SK-N-SH (cell line): ENCODE results near the gene TM7SF2. TPM values are rescaled to one million over a fixed set of nuclear protein-coding genes. Genes with fewer than 3 reads are reported as not detected.

Experiments used
- CTCF ChIA-PET: fragments of 300-600, 350-600 bp; formaldehyde crosslinking; extraction: SDS; loops from one replicate; lab custom pipeline; 2021; lab: Yijun Ruan, JAX
- POLR2A ChIA-PET: fragments of 350-600 bp; sonication (Branson Sonifier 250); formaldehyde crosslinking; extraction: SDS; loops from one replicate; lab custom pipeline; 2020; ENCODE audit warnings: antibody characterized with exemption, inconsistent platforms; lab: Yijun Ruan, JAX
- DNase-seq: peaks from one replicate; pipeline ENCODE4 v3.0.0; 2012
- H2AFZ ChIP-seq: fragments of 200-600 bp; sonication (generic); 2 replicates; pipeline ENCODE4 v1.8.1; 2016; ENCODE audit warnings: antibody characterized with exemption, mild to moderate bottlenecking, low read depth
- H3F3A ChIP-seq: fragments of 200-600 bp; sonication (generic); replicated peaks from 2 replicates; pipeline ENCODE3; 2016; ENCODE audit warnings: antibody characterized with exemption, mild to moderate bottlenecking; ENCODE audit not compliant: insufficient read depth
- H3K27ac ChIP-seq, 2 experiments: fragments of 200-500 bp in 1 of 2; fragments of 200-600 bp in 1 of 2; sonication (Bioruptor generic) in 1 of 2; sonication (generic), shearing (Covaris generic) in 1 of 2; 2 replicates each; pipeline versions ENCODE4 v1.5.1 to v1.6.1; 2014 to 2016; ENCODE audit warnings: low read depth in 2 of 2, inconsistent platforms in 1 of 2, low read length in 1 of 2, mild to moderate bottlenecking in 1 of 2, mixed read lengths in 1 of 2
- H3K27me3 ChIP-seq: fragments of 200-600 bp; sonication (generic), shearing (Covaris generic); 2 replicates; pipeline ENCODE4 v1.6.1; 2016; ENCODE audit warnings: mixed run types; ENCODE audit not compliant: insufficient read depth
- H3K36me3 ChIP-seq, 2 experiments: fragments of 200-500 bp in 1 of 2; fragments of 200-600 bp in 1 of 2; sonication (Bioruptor generic) in 1 of 2; sonication (generic) in 1 of 2; replicated peaks in 1 of 2; 2 replicates each; pipeline versions ENCODE3 to v1.5.1; 2014 to 2016; ENCODE audit warnings: low read length in 1 of 2, mild to moderate bottlenecking in 1 of 2; ENCODE audit not compliant: insufficient read depth in 2 of 2, control insufficient read depth in 1 of 2
- H3K4me1 ChIP-seq, 2 experiments: fragments of 200-500 bp in 1 of 2; fragments of 200-600 bp in 1 of 2; sonication (Bioruptor generic) in 1 of 2; sonication (generic), shearing (Covaris generic) in 1 of 2; 2 replicates each; pipeline versions ENCODE4 v1.5.1 to v1.6.1; 2014 to 2016; ENCODE audit warnings: low read depth in 1 of 2, low read length in 1 of 2, mixed run types in 1 of 2; ENCODE audit not compliant: insufficient read depth in 2 of 2, control insufficient read depth in 1 of 2
- H3K4me2 ChIP-seq: fragments of 200-600 bp; sonication (generic), shearing (Covaris generic); 2 replicates; pipeline ENCODE4 v1.6.1; 2017; ENCODE audit warnings: mixed run types
- H3K4me3 ChIP-seq, 2 experiments: fragments of 200-500 bp in 1 of 2; fragments of 200-600 bp in 1 of 2; sonication (Bioruptor generic) in 1 of 2; sonication (generic), shearing (Covaris generic) in 1 of 2; 2 replicates each; pipeline versions ENCODE4 v1.5.1 to v1.8.1; 2014 to 2016; ENCODE audit warnings: low read depth in 2 of 2, inconsistent platforms in 1 of 2, low read length in 1 of 2, mild to moderate bottlenecking in 1 of 2, mixed read lengths in 1 of 2, moderate library complexity in 1 of 2
- H3K79me2 ChIP-seq: fragments of 200-600 bp; sonication (generic); 2 replicates; pipeline ENCODE4 v1.8.1; 2017; ENCODE audit warnings: mild to moderate bottlenecking; ENCODE audit not compliant: insufficient read depth
- H3K9ac ChIP-seq: fragments of 200-600 bp; sonication (generic); 2 replicates; pipeline ENCODE4 v1.6.1; 2017; ENCODE audit warnings: mixed run types
- H3K9me2 ChIP-seq: fragments of 200-600 bp; sonication (generic); 2 replicates; pipeline ENCODE4 v1.6.1; 2017; ENCODE audit warnings: mixed run types
- H3K9me3 ChIP-seq: fragments of 200-600 bp; sonication (generic); 2 replicates; pipeline ENCODE4 v1.6.1; 2017; ENCODE audit warnings: mixed run types, mild to moderate bottlenecking, moderate library complexity
- H4K20me1 ChIP-seq: fragments of 200-600 bp; sonication (generic); 2 replicates; pipeline ENCODE4 v1.6.1; 2017; ENCODE audit warnings: mild to moderate bottlenecking, mixed run types; ENCODE audit not compliant: insufficient read depth
- EP300 ChIP-seq, 2 experiments: IDR thresholded peaks; 2 replicates each; pipeline versions ENCODE4 v1.4.0 to v1.6.1; 2012; ENCODE audit warnings: borderline replicate concordance in 1 of 2, low read depth in 1 of 2, low read length in 1 of 2
- FOXJ3 ChIP-seq: sonication (generic); formaldehyde crosslinking; IDR thresholded peaks from 2 replicates; pipeline ENCODE4 v1.5.1; 2020; ENCODE audit warnings: mild to moderate bottlenecking, missing genetic modification reagents
- GATA2 ChIP-seq: sonication (generic); formaldehyde crosslinking; IDR thresholded peaks from 2 replicates; pipeline ENCODE4 v1.5.0; 2020; ENCODE audit warnings: mild to moderate bottlenecking, missing genetic modification reagents
- JUND ChIP-seq: IDR thresholded peaks from 2 replicates; pipeline ENCODE4 v1.4.0; 2012
- MEF2A ChIP-seq: IDR thresholded peaks from 2 replicates; pipeline ENCODE4 v1.4.0; 2012; ENCODE audit warnings: low read depth, borderline replicate concordance
- MXI1 ChIP-seq: IDR thresholded peaks from 2 replicates; pipeline ENCODE4 v1.6.1; 2012; ENCODE audit warnings: mild to moderate bottlenecking, low read depth, low read length, improper control_type of control experiment
- NRF1 ChIP-seq: IDR thresholded peaks from 2 replicates; pipeline ENCODE4 v1.6.1; 2012; ENCODE audit warnings: low read depth, mild to moderate bottlenecking, low read length
- RAD21 ChIP-seq: IDR thresholded peaks from 2 replicates; pipeline ENCODE4 v1.6.1; 2012; ENCODE audit warnings: mild to moderate bottlenecking, low read length
- RFX5 ChIP-seq: IDR thresholded peaks from 2 replicates; pipeline ENCODE4 v1.6.1; 2012; ENCODE audit warnings: mild to moderate bottlenecking, improper control_type of control experiment, low read length
- RXRA ChIP-seq: IDR thresholded peaks from 2 replicates; pipeline ENCODE4 v1.4.0; 2012; ENCODE audit warnings: low read depth, mild to moderate bottlenecking, borderline replicate concordance
- TAF1 ChIP-seq: IDR thresholded peaks from 2 replicates; pipeline ENCODE4 v1.6.1; 2012; ENCODE audit warnings: low read depth, mild to moderate bottlenecking, low read length, moderate library complexity, borderline replicate concordance
- TEAD4 ChIP-seq: IDR thresholded peaks from 2 replicates; pipeline ENCODE4 v1.4.0; 2012; ENCODE audit warnings: mild to moderate bottlenecking, borderline replicate concordance; ENCODE audit not compliant: insufficient read depth
- WGBS: methylation state at CpG from one replicate; pipeline ENCODE4 v1.1.6; 2017; ENCODE audit warnings: low lambda C conversion rate; 5-methylcytosine and 5-hydroxymethylcytosine counted together
- polyA plus RNA-seq, 3 experiments: library from polyadenylated mRNA; depleted of rRNA; stranded (reverse); fragments of >200 nt; gene quantifications; 2 replicates each; pipeline ENCODE4 v1.2.3, GENCODE V29; 2012
- TF ChIP-seq, protein P1 (sequence below): fragments of 150-350 bp; IDR thresholded peaks from 2 replicates; pipeline ENCODE4 v1.6.1; 2016; ENCODE audit warnings: mild to moderate bottlenecking, low read depth, low read length
- TF ChIP-seq, protein P2 (sequence below): IDR thresholded peaks from 2 replicates; pipeline ENCODE4; 2012
- TF ChIP-seq, protein P3 (sequence below): IDR thresholded peaks from 2 replicates; pipeline ENCODE4 v1.4.0; 2012; ENCODE audit warnings: low read depth, borderline replicate concordance
- TF ChIP-seq, protein P4 (sequence below): IDR thresholded peaks from 2 replicates; pipeline ENCODE4 v1.4.0; 2012; ENCODE audit warnings: low read depth, borderline replicate concordance

Gene TM7SF2
- polyA plus RNA-seq, 1 of the 3 experiments (the other 2 are of a cell fraction), result 87.8 TPM

DNA sequence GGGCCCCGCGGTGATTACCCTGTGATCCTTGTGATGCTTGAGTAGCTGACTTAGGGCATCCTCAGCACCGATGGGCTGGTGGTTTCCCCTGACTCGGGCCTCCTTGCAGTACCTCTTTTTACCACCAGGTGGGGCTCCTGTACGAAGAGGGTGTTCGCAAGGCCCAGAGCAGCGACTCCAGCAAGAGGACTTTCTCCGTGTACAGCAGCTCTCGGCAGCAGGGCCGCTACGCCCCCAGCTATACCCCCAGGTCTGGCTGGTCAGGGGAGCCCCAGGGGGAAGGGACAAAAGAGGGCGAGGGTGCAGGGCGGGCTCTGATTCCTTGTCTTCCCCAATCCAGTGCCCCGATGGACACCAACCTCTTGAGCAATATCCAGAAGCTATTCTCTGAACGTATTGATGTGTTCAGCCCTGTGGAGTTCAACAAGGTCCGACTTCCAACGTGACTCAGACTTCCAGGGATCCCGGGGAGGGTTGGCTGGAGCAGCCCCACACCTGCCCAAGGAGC lies 1.3 kb upstream of the TM7SF2 start (continued):
- TF ChIP-seq NRF1, result no peak

DNA sequence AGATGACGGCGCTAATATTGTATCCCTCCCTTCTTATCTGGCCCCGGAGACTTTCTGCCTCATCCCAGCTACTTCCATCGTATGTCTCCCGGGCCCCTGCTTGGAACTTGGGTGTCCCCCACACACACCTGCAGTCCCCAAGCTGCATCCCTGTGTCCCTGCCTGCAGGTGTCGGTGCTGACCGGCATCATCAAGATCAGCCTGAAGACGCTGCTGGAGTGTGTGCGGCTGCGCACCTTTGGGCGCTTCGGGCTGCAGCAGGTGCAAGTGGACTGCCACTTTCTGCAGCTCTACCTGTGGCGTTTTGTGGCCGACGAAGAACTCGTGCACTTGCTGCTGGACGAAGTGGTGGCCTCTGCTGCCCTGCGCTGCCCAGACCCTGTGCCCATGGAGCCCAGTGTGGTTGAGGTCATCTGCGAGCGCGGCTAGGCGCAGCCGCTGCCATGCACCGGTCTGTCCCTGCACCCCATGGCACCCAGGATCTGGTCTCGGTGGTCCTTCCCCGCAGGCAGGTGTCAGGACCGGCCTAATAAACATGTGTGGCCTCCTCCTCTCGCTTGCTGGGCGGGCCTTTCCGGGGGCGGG lies 421 bp upstream of the TM7SF2 start:
- peaks cover 12% of the 10 kb centered on the region for H3K79me2 ChIP-seq
- peaks cover 6% of the 10 kb centered on the region; the same call in 1 of the 2 replicates for H4K20me1 ChIP-seq
- WGBS, result 84% methylated on average over 18 of the region's 31 CpGs
- H3K27me3 ChIP-seq, result no peaks in the 10 kb centered on the region
- DNase-seq, result no peak
- H3K9ac ChIP-seq, result no peak overlapping the region
- H3K27ac ChIP-seq, result peak overlapping the region in 1 of 2 experiments; percentile 8; a peak in 1 of 4 replicates
- TF ChIP-seq MXI1, result peak; percentile 80; the same call in 1 of the 2 replicates
- TF ChIP-seq JUND, result no peak
- no peaks in the 10 kb centered on the region for H3K9me2 ChIP-seq
- H3K4me2 ChIP-seq, result peak overlapping the region; percentile 93; the same call in 1 of the 2 replicates
- ChIA-PET CTCF (interaction anchor here (0.6 to 6.1 kb wide), 29 partner anchors 10 to 322 kb away, joined by 3 to 150 read pairs (median 3); partner anchors contain the start of genes ARL2, CAPN1, FAU and MRPL49), POLR2A (interaction anchor here (0.6 to 4.1 kb wide), 12 partner anchors 8 to 230 kb away, joined by 3 to 27 read pairs (median 6); partner anchors contain the start of genes FAU, MRPL49 and VPS51)
- no peak overlapping the region for H2AFZ ChIP-seq
- H3K36me3 ChIP-seq, result peaks cover 6 to 31% of the 10 kb centered on the region in 2 experiments
- no peak overlapping the region for H3K4me3 ChIP-seq
- H3K9me3 ChIP-seq, result no peaks in the 10 kb centered on the region
- peaks cover 9 to 46% of the 10 kb centered on the region in 2 experiments; a peak in 3 of 4 replicates for H3K4me1 ChIP-seq
- H3F3A ChIP-seq, result peaks cover 13% of the 10 kb centered on the region

DNA sequence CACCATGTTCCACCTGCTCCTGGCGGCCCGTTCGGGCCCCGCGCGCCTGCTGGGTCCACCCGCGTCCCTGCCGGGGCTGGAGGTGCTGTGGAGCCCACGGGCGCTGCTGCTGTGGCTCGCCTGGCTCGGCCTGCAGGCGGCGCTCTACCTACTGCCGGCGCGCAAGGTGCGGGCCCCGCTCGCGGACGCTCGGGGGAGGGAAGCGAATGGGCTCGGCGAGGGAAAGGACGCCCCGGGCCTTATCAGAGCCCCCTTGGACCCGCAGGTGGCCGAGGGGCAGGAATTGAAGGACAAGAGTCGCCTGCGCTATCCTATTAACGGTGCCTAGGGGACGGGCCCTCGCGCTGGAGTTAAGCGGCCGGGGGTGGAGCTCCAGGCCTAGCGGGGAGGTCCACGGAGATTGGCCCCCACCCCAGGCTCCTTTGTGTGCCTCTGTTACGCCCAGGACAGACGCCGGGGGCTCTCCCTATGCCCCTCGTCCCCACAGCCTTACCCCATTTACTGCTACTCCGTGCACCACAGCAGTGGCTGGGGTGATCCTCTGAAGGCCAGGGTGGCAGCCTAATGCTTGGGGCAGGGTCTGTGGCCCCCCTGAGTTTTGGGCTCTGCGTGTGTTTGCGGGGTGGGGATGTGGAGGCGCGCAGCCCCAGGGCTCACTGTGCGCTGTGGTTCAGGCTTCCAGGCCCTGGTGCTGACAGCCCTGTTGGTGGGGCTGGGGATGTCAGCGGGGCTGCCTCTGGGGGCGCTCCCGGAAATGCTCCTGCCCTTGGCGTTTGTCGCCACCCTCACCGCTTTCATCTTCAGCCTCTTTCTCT lies 1.1 kb downstream of the TM7SF2 start:
- WGBS, result 5% methylated on average over 27 of the region's 57 CpGs
- peaks cover 14 to 52% of the 10 kb centered on the region in 2 experiments; a peak in 3 of 4 replicates for H3K4me1 ChIP-seq
- H2AFZ ChIP-seq, result no peak overlapping the region
- H3K9ac ChIP-seq, result no peak overlapping the region; the same call in 1 of the 2 replicates
- no peaks in the 10 kb centered on the region for H3K27me3 ChIP-seq
- peaks cover 20% of the 10 kb centered on the region for H3K79me2 ChIP-seq
- H3K36me3 ChIP-seq, result peaks cover 7 to 28% of the 10 kb centered on the region in 2 experiments
- POLR2A ChIA-PET, result interaction anchor here (0.7 to 4.1 kb wide), 9 partner anchors 9 to 189 kb away, joined by 3 to 27 read pairs (median 5); partner anchors contain the start of genes ARL2, FAU and MRPL49
- no peaks in the 10 kb centered on the region for H3K9me3 ChIP-seq
- peaks cover 6% of the 10 kb centered on the region; the same call in 1 of the 2 replicates for H4K20me1 ChIP-seq
- CTCF ChIA-PET, result interaction anchor here (0.6 to 6.1 kb wide), 41 partner anchors 8 to 800 kb away, joined by 3 to 150 read pairs (median 3); partner anchors contain the start of genes ARL2, CAPN1, FAU and MRPL49
- peak; percentile 85 for DNase-seq
- peak overlapping the region; percentile 64 to 83 for H3K4me3 ChIP-seq
- no peaks in the 10 kb centered on the region for H3K9me2 ChIP-seq
- H3K27ac ChIP-seq, result peak overlapping the region in 1 of 2 experiments; percentile 89; a peak in 2 of 4 replicates
- H3K4me2 ChIP-seq, result peak overlapping the region; percentile 93
- H3F3A ChIP-seq, result peaks cover 13% of the 10 kb centered on the region
- TF ChIP-seq, protein P1, sequence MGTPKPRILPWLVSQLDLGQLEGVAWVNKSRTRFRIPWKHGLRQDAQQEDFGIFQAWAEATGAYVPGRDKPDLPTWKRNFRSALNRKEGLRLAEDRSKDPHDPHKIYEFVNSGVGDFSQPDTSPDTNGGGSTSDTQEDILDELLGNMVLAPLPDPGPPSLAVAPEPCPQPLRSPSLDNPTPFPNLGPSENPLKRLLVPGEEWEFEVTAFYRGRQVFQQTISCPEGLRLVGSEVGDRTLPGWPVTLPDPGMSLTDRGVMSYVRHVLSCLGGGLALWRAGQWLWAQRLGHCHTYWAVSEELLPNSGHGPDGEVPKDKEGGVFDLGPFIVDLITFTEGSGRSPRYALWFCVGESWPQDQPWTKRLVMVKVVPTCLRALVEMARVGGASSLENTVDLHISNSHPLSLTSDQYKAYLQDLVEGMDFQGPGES, result no peak
- TF ChIP-seq, protein P2, sequence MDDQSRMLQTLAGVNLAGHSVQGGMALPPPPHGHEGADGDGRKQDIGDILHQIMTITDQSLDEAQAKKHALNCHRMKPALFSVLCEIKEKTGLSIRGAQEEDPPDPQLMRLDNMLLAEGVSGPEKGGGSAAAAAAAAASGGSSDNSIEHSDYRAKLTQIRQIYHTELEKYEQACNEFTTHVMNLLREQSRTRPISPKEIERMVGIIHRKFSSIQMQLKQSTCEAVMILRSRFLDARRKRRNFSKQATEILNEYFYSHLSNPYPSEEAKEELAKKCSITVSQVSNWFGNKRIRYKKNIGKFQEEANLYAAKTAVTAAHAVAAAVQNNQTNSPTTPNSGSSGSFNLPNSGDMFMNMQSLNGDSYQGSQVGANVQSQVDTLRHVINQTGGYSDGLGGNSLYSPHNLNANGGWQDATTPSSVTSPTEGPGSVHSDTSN, result peak; percentile 60
- TF ChIP-seq RXRA (no peak), TEAD4 (no peak), RAD21 (no peak), RFX5 (no peak), NRF1 (no peak), MEF2A (no peak), FOXJ3 (CRISPR knock-in tag) (no peak), GATA2 (CRISPR knock-in tag) (no peak), EP300 (IDR thresholded peaks at IDR 0.05; ENCODE audit: borderline replicate concordance in 1 of 2, low read depth in 1 of 2, low read length in 1 of 2) (no peak), TAF1 (peak; percentile 20; the same call in 1 of the 2 replicates)
- TF ChIP-seq, protein P3, sequence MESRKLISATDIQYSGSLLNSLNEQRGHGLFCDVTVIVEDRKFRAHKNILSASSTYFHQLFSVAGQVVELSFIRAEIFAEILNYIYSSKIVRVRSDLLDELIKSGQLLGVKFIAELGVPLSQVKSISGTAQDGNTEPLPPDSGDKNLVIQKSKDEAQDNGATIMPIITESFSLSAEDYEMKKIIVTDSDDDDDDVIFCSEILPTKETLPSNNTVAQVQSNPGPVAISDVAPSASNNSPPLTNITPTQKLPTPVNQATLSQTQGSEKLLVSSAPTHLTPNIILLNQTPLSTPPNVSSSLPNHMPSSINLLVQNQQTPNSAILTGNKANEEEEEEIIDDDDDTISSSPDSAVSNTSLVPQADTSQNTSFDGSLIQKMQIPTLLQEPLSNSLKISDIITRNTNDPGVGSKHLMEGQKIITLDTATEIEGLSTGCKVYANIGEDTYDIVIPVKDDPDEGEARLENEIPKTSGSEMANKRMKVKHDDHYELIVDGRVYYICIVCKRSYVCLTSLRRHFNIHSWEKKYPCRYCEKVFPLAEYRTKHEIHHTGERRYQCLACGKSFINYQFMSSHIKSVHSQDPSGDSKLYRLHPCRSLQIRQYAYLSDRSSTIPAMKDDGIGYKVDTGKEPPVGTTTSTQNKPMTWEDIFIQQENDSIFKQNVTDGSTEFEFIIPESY, result no peak
- TF ChIP-seq, protein P4, sequence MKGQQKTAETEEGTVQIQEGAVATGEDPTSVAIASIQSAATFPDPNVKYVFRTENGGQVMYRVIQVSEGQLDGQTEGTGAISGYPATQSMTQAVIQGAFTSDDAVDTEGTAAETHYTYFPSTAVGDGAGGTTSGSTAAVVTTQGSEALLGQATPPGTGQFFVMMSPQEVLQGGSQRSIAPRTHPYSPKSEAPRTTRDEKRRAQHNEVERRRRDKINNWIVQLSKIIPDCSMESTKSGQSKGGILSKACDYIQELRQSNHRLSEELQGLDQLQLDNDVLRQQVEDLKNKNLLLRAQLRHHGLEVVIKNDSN, result no peak
